Measurements from ENCODE around the gene ZNF366.

The ZNF366 gene

GRCh38 chr5:72400950-72401349, 106.3 kb downstream of the ZNF366 start:
- DNase-seq = no peak

GRCh38 chr5:72397836-72398235, 109.4 kb downstream of the ZNF366 start:
- DNase-seq = no peak

- no peak for DNase-seq
These were observed 112.5 kb downstream of the ZNF366 start for GRCh38 chr5:72394688-72395087.

GRCh38 chr5:72393052-72393451, 114.2 kb downstream of the ZNF366 start:
- DNase-seq = no peak

Measured in NCI-H510A (cell line).